Effector CD4-positive, alpha-beta T cell (primary cell): ENCODE results near the gene KIF17.

ENCODE experiments used
- DNase-seq: peaks from one replicate; pipeline ENCODE4 v3.0.0-alpha.2; 2020

Gene KIF17

GRCh38 chr1:20709868-20710267 is 7.9 kb downstream of the KIF17 start:
- DNase-seq, result no peak

- no peak for DNase-seq
Measured at GRCh38 chr1:20708891-20709290, 8.9 kb downstream of the KIF17 start.

DNA sequence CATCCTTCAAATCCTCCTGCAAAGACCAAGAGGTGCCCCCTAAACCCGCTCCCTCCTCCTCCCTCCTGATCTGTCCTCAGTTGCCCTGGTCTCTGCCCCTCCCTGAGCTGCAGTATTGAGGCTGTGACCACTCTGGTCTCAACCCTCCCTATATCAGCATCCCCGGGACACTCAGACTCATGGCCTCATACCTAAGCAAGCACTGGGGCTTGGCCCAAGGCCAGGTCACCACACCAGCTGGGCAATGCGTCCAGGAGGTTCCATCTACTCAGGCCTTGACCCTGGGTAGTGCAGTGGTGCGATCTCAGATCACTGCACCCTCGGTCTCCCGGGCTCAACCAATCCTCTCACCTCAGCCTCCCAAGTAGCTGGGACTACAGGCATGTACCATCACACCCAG is 9.8 kb downstream of the KIF17 start:
- DNase-seq, result no peak

DNA sequence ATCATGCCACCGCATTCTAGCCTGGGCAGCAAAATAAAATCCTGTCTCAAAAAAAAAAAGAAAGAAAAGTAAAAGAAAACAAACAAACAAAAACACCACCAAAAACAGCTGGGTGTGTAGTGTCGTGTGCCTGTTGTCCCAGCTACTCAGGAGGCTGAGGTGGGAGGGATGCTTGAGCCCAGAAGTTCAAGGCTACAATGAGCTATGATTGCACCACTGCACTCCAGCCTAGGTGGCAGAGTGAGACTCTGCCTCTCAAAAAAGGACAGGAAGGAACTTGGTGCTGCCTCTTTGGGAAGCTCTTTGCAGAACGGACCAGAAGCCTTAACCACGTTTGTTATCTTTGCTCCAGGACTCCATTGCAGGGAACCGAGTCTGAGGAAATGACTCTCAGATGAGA is 11.0 kb downstream of the KIF17 start:
- DNase-seq, result no peak

DNA sequence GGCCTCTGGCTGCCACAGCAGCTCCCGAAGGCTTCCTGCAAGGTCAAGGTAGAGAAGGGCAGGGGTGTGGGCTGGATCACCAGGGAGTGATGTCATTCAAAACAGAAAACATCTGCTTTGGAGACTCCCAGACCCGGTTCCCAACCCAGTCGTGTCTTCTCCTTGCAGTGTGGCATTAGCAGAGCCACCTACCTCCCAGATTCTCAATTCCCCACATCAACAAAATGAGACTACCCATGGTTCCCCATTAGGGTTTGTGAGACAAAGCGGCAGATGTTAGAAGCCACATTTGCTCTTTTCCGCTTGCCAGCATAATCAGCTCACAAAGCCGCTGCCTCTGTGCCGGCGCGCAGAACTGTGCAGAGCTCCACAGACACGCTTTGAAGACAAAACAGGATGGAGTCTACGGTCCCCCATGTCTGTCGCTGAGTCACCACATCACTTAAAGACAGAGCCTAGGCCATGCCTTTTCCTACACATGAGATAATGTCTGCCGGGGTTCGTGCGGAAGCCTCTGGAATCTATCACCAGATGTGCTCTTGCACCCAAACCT is 12.5 kb downstream of the KIF17 start:
- no peak for DNase-seq

GRCh38 chr1:20704390-20705202 is 13.2 kb downstream of the KIF17 start:
- DNase-seq, result no peak

- DNase-seq, result no peak
Measured at GRCh38 chr1:20703124-20703756, 14.6 kb downstream of the KIF17 start.

DNA sequence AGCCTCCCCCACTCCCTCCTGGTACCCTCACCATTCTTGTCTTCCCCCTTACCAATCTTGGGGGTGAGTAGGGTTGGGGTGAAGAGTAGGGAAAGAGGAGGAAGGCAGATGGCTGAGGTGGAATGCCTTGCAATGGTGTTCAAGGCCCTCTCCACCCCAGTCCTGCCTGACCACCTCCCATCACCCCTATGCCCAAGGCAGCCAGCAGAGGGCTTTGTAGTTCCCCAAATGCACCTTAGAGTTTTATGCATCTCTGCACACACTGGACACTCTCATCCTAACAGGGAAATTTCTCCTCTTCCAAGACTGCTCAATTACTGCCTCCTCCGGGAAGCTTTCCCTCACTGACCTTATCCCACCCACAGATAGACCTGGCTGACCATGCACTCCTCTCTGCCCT is 15.4 kb downstream of the KIF17 start:
- no peak for DNase-seq

- no peak for DNase-seq
Measured at GRCh38 chr1:20701847-20702246, 16.0 kb downstream of the KIF17 start.

DNA sequence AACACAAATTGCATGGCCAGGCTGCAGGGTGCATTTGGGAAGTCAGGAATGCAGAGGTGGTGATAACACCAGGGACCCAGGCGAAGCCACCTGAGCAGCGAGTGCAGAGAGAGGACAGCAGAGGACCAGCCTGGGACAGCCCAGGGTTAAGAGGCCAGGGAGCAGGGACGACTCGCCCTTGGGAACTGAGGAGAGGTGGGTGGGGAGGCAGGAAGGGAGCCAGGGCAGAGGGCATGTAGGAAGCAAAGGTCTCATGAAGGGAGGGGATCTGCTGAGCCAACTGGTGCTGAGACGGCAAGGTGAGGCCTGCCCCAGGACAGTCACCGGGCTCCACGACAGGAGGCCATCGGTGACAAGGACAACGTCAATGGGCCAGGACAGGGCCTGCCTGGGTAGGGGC is 16.4 kb downstream of the KIF17 start:
- no peak for DNase-seq

- DNase-seq, result no peak
Measured at GRCh38 chr1:20700636-20701215, 17.1 kb downstream of the KIF17 start.

DNA sequence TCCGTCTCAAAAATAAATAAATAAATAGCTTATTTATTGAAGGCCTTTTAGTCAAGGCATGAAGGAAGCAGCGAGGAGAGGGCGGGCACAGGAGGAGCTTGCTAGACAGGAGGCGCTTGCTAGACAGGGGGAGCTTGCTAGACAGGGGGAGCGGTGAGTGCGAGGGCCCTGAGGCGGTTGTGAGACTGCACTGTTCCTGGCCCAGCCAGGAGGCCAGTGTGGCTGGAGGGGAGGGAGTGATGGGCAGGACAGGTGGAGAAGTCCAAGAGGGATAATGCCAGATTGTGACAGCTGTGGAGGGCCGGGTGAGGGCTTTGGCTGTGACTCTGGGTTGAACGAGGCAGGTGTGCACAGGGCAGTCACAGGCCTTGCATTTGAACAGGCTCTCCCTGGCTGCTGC is 18.2 kb downstream of the KIF17 start:
- DNase-seq, result no peak

GRCh38 chr1:20698195-20698910 is 19.5 kb downstream of the KIF17 start:
- DNase-seq, result no peak

- no peak for DNase-seq
Measured at GRCh38 chr1:20697563-20697962, 20.2 kb downstream of the KIF17 start.

DNA sequence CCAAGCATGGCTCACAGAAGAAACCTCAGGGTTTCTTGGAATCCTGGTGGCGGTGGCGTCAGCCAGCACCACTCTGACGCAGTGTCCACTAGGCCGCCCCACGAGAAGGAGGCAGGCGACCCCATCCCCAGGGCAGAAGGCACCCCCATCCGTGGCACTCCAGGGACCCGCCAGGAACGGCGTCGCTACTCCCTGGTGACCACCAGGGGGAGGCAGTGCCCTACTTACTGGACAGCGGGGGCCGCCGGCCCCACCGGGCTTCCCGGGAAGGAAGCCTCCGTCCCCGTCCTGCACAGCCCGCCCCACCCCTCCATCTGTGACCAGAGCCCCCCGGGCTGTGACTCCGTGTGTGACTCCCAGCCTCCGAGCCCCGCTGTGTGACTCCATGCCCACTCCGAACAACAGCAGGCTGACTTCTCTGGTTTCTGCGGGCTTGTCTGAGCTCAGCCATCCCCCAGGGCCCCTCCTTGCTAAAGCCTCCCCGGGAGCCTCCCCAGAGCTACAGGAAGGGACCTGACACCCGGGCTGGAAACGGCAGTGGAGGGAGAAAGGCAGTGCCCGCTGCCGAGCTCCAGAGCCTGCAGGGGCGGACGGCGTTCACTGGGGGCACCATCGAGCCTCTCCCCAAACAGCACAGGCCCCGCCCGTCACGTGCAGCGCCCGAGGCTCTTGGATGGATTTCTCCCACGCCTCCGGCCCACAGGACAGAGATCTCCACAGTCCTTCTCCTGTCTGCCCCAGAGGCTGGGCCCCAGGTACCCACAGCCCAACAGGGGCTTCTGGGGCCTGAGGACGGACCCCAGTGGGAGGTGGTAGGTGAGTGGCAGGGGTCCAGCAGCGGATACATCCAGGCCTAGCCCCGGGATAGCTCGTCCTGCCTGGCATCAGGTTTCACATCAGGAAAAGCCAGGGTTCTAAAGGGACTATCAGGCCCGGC is 21.1 kb downstream of the KIF17 start:
- peak; percentile 61 for DNase-seq

GRCh38 chr1:20695515-20695914 is 22.3 kb downstream of the KIF17 start:
- DNase-seq, result no peak

GRCh38 chr1:20693623-20694022 is 24.2 kb downstream of the KIF17 start:
- no peak for DNase-seq

GRCh38 chr1:20691872-20692271 is 25.9 kb downstream of the KIF17 start:
- DNase-seq, result no peak

GRCh38 chr1:20689645-20690056 is 28.2 kb downstream of the KIF17 start:
- no peak for DNase-seq

DNA sequence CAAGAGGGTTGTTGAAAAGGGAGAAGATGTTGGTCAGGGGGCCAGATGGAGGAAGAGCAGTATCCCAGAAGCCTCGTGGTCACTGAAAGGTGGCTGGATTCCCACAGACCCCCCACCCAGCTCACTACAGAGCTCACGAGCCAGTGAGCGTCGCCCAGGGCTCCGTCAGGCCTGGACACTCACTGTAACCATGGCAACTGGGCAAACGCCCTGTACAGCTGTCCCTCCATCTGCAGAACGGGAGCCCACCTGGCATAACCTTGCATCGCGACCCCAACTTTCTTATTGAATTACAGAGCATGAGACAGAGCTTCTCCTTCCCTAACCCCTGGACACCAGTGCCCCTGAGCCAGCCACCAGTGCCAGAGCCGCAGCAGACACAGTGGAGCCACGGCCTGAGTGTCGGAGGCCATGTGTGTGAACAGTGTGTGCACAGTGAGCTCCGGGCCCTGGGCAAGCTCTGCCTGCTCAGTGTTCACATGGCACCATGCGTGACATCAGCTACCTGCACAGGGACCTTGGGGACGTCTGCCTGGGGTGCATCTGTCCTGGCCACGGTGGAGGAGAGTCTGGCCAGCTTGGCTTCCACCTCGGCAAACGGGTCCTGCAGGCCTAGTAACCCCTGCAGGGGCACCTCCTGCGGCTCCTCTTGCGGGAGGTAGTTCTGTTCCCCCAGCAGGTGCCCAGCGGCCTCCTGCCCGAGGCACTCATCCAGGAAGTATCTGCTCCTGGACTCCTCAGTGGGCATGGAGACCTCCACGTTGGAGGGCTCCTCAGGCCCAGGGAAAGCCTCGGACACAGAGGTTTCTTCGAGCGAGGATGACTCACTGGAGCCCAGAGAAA is 30.7 kb downstream of the KIF17 start:
- no peak for DNase-seq

DNA sequence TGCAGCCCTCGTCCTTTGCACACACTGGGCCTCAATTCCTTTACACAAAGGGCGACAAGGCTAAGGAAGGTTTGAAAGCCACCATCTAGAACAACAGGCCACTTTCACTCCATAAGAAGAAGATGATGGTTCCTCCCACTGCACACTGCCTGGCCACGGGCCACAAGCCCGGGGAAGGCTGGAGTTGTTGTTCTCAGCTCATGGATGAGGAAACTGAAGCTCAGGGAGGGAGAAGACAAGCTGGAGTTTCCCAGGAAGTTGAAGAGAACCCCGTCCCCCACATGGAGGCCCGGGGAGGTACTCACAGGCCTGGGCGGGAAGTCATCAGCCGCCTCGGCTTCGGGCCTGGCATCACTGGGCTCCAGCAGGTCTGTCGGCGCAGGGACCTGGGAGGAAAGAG is 32.1 kb downstream of the KIF17 start:
- DNase-seq, result no peak
